Measurements from ENCODE around the gene NLN.

NLN gene

DNA sequence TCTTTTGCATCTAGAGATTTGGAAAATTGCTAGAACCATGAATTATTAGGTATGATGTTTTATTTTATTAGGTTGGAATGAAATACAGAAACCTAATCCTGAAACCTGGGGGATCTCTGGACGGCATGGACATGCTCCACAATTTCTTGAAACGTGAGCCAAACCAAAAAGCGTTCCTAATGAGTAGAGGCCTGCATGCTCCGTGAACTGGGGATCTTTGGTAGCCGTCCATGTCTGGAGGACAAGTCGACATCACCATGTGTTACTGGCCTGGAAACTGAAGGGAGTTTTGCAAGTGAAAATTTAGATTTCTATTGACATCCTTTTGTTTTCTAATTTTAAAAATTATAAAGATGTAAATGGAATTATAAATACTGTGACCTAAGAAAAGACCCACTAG lies 100.7 kb downstream of the NLN start (continued):
- TF ChIP-seq, protein P1, sequence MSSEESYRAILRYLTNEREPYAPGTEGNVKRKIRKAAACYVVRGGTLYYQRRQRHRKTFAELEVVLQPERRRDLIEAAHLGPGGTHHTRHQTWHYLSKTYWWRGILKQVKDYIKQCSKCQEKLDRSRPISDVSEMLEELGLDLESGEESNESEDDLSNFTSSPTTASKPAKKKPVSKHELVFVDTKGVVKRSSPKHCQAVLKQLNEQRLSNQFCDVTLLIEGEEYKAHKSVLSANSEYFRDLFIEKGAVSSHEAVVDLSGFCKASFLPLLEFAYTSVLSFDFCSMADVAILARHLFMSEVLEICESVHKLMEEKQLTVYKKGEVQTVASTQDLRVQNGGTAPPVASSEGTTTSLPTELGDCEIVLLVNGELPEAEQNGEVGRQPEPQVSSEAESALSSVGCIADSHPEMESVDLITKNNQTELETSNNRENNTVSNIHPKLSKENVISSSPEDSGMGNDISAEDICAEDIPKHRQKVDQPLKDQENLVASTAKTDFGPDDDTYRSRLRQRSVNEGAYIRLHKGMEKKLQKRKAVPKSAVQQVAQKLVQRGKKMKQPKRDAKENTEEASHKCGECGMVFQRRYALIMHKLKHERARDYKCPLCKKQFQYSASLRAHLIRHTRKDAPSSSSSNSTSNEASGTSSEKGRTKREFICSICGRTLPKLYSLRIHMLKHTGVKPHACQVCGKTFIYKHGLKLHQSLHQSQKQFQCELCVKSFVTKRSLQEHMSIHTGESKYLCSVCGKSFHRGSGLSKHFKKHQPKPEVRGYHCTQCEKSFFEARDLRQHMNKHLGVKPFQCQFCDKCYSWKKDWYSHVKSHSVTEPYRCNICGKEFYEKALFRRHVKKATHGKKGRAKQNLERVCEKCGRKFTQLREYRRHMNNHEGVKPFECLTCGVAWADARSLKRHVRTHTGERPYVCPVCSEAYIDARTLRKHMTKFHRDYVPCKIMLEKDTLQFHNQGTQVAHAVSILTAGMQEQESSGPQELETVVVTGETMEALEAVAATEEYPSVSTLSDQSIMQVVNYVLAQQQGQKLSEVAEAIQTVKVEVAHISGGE (tag by site-specific recombination; conservative IDR thresholded peaks at IDR 0.05; ENCODE audit: low read depth): no peak
- TF ChIP-seq ZNF48 (tag by site-specific recombination; IDR thresholded peaks at IDR 0.05) (no peak), GLIS1 (tag by site-specific recombination; IDR thresholded peaks at IDR 0.05) (no peak), ZNF768 (tag by site-specific recombination; IDR thresholded peaks at IDR 0.05) (no peak)
- TF ChIP-seq, protein P2, sequence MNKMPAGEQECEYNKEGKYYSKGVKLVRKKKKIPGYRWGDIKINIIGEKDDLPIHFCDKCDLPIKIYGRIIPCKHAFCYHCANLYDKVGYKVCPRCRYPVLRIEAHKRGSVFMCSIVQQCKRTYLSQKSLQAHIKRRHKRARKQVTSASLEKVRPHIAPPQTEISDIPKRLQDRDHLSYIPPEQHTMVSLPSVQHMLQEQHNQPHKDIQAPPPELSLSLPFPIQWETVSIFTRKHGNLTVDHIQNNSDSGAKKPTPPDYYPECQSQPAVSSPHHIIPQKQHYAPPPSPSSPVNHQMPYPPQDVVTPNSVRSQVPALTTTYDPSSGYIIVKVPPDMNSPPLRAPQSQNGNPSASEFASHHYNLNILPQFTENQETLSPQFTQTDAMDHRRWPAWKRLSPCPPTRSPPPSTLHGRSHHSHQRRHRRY (tag by site-specific recombination; IDR thresholded peaks at IDR 0.05): no peak

DNA sequence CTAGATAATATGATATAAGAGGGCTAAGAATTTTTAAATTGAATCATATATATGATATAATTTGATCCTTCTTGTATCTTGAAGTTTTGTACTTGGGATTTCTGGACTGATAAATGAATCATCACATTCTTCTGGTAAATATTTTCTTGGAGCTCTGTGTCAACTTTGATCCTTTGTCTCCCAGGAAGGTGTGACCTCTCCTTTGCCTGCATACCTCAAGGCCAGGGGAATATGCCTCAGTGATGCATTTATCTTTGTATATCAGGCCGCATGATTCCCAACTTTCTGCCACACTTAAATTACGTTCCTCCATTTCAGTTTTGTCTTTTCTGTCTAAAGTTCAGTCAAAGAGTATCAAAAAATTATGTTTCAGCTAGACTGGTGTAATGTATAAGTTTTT lies 101.2 kb downstream of the NLN start:
- no peak overlapping the region for H3K27ac ChIP-seq (ENCODE audit: extremely low read depth, low read depth, low read length)
- POLR2A ChIA-PET: no interaction called here
- no peaks in the 10 kb centered on the region for H3K36me3 ChIP-seq (ENCODE audit: control insufficient read depth in 2 of 2, insufficient read depth in 1 of 2, low read length in 2 of 2)
- no peaks in the 10 kb centered on the region for H3K9me3 ChIP-seq (ENCODE audit: control insufficient read depth, insufficient read depth, low read depth, low read length)
- TF ChIP-seq ZNF701 (tag by site-specific recombination; IDR thresholded peaks at IDR 0.05) (no peak), ZNF24 (tag by site-specific recombination; IDR thresholded peaks at IDR 0.05) (no peak), ZNF549 (tag by site-specific recombination; IDR thresholded peaks at IDR 0.05) (no peak), ZFP69B (tag by site-specific recombination; IDR thresholded peaks at IDR 0.05) (no peak), ZNF302 (tag by site-specific recombination; IDR thresholded peaks at IDR 0.05; ENCODE audit: low read depth) (no peak), ZNF366 (tag by site-specific recombination; conservative IDR thresholded peaks at IDR 0.05) (no peak), ZNF140 (tag by site-specific recombination; IDR thresholded peaks at IDR 0.05) (no peak), KLF1 (tag by site-specific recombination; IDR thresholded peaks at IDR 0.05) (no peak), ZBTB20 (tag by site-specific recombination; IDR thresholded peaks at IDR 0.05) (no peak), BCL11A (tag by site-specific recombination; IDR thresholded peaks at IDR 0.05; ENCODE audit: low read depth) (no peak), ZNF157 (tag by site-specific recombination; IDR thresholded peaks at IDR 0.05) (no peak)
- TF ChIP-seq, protein P3, sequence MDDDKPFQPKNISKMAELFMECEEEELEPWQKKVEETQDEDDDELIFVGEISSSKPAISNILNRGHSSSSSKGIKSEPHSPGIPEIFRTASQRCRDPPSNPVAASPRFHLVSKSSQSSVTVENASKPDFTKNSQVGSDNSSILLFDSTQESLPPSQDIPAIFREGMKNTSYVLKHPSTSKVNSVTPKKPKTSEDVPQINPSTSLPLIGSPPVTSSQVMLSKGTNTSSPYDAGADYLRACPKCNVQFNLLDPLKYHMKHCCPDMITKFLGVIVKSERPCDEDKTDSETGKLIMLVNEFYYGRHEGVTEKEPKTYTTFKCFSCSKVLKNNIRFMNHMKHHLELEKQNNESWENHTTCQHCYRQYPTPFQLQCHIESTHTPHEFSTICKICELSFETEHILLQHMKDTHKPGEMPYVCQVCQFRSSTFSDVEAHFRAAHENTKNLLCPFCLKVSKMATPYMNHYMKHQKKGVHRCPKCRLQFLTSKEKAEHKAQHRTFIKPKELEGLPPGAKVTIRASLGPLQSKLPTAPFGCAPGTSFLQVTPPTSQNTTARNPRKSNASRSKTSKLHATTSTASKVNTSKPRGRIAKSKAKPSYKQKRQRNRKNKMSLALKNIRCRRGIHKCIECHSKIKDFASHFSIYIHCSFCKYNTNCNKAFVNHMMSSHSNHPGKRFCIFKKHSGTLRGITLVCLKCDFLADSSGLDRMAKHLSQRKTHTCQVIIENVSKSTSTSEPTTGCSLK (tag by site-specific recombination; IDR thresholded peaks at IDR 0.05): no peak
- TF ChIP-seq, protein P4, sequence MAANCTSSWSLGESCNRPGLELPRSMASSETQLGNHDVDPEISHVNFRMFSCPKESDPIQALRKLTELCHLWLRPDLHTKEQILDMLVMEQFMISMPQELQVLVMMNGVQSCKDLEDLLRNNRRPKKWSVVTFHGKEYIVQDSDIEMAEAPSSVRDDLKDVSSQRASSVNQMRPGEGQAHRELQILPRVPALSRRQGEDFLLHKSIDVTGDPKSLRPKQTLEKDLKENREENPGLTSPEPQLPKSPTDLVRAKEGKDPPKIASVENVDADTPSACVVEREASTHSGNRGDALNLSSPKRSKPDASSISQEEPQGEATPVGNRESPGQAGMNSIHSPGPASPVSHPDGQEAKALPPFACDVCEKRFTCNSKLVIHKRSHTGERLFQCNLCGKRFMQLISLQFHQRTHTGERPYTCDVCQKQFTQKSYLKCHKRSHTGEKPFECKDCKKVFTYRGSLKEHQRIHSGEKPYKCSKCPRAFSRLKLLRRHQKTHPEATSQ (tag by site-specific recombination; IDR thresholded peaks at IDR 0.05): no peak
- TF ChIP-seq, protein P5, sequence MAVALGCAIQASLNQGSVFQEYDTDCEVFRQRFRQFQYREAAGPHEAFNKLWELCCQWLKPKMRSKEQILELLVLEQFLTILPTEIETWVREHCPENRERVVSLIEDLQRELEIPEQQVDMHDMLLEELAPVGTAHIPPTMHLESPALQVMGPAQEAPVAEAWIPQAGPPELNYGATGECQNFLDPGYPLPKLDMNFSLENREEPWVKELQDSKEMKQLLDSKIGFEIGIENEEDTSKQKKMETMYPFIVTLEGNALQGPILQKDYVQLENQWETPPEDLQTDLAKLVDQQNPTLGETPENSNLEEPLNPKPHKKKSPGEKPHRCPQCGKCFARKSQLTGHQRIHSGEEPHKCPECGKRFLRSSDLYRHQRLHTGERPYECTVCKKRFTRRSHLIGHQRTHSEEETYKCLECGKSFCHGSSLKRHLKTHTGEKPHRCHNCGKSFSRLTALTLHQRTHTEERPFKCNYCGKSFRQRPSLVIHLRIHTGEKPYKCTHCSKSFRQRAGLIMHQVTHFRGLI (tag by site-specific recombination; IDR thresholded peaks at IDR 0.05): no peak
- TF ChIP-seq, protein P6, sequence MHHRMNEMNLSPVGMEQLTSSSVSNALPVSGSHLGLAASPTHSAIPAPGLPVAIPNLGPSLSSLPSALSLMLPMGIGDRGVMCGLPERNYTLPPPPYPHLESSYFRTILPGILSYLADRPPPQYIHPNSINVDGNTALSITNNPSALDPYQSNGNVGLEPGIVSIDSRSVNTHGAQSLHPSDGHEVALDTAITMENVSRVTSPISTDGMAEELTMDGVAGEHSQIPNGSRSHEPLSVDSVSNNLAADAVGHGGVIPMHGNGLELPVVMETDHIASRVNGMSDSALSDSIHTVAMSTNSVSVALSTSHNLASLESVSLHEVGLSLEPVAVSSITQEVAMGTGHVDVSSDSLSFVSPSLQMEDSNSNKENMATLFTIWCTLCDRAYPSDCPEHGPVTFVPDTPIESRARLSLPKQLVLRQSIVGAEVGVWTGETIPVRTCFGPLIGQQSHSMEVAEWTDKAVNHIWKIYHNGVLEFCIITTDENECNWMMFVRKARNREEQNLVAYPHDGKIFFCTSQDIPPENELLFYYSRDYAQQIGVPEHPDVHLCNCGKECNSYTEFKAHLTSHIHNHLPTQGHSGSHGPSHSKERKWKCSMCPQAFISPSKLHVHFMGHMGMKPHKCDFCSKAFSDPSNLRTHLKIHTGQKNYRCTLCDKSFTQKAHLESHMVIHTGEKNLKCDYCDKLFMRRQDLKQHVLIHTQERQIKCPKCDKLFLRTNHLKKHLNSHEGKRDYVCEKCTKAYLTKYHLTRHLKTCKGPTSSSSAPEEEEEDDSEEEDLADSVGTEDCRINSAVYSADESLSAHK (tag by site-specific recombination; IDR thresholded peaks at IDR 0.05): no peak
- TF ChIP-seq, protein P7, sequence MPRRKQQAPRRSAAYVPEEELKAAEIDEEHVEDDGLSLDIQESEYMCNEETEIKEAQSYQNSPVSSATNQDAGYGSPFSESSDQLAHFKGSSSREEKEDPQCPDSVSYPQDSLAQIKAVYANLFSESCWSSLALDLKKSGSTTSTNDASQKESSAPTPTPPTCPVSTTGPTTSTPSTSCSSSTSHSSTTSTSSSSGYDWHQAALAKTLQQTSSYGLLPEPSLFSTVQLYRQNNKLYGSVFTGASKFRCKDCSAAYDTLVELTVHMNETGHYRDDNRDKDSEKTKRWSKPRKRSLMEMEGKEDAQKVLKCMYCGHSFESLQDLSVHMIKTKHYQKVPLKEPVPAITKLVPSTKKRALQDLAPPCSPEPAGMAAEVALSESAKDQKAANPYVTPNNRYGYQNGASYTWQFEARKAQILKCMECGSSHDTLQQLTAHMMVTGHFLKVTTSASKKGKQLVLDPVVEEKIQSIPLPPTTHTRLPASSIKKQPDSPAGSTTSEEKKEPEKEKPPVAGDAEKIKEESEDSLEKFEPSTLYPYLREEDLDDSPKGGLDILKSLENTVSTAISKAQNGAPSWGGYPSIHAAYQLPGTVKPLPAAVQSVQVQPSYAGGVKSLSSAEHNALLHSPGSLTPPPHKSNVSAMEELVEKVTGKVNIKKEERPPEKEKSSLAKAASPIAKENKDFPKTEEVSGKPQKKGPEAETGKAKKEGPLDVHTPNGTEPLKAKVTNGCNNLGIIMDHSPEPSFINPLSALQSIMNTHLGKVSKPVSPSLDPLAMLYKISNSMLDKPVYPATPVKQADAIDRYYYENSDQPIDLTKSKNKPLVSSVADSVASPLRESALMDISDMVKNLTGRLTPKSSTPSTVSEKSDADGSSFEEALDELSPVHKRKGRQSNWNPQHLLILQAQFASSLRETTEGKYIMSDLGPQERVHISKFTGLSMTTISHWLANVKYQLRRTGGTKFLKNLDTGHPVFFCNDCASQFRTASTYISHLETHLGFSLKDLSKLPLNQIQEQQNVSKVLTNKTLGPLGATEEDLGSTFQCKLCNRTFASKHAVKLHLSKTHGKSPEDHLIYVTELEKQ (tag by site-specific recombination; IDR thresholded peaks at IDR 0.05; ENCODE audit: borderline replicate concordance): no peak
- H3K4me1 ChIP-seq (ENCODE audit: control insufficient read depth, insufficient read depth, low read length): peaks cover 4% of the 10 kb centered on the region; the same call in 1 of the 2 replicates
- CTCF ChIA-PET: interaction anchor here (0.6 to 1.8 kb wide), 3 partner anchors 11 to 351 kb away, joined by 3 to 7 read pairs (median 4); no protein-coding TSS in a partner anchor
- no peak overlapping the region for H3K4me3 ChIP-seq (ENCODE audit: low read depth, low read length)
